Left renal pelvis (tissue), 4 donors: ENCODE results near the gene CHP1. TPM values are rescaled to one million over a fixed set of nuclear protein-coding genes. Genes with fewer than 3 reads are reported as not detected.
"Not testable (repeated sequence)": the region's sequence is repeated elsewhere in the genome, so short reads cannot be mapped to it uniquely, and the experiment has no call there.

Experiments
- DNase-seq, 4 donors: peaks; one replicate each; pipeline ENCODE4 v3.0.0-alpha.2; 2013; ENCODE audit warnings: low read depth in 4 of 4, low spot score in 3 of 4
- polyA plus RNA-seq, 4 donors: library from polyadenylated mRNA; unstranded; fragments of 120-200 nt; gene quantifications; one replicate each; pipeline ENCODE4 v1.2.1, GENCODE V29; 2013; ENCODE audit not compliant: insufficient read length in 4 of 4

The CHP1 gene
- polyA plus RNA-seq, 4 donors: 40.7 to 72.0 (median 61.7) TPM

DNA sequence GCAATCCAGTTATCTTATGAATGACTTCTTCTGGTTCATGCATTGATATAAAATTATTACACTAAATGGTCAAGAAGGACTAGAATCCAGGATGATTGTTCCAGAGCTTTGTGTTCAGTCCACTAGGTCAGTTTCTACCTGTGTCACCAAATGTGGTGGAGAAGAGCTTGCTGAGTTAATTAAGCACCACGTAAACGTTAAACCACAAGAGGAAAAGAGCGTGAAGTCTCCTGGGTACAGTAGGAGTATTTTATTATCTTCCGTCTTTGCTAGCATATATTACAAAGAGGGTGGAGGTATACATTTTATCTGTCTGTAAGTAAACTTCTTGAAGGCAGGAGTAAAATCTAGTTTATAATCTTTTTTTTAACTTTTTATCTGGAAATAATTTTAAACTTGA is 23.5 kb downstream of the CHP1 start:
- no peak for DNase-seq

DNA sequence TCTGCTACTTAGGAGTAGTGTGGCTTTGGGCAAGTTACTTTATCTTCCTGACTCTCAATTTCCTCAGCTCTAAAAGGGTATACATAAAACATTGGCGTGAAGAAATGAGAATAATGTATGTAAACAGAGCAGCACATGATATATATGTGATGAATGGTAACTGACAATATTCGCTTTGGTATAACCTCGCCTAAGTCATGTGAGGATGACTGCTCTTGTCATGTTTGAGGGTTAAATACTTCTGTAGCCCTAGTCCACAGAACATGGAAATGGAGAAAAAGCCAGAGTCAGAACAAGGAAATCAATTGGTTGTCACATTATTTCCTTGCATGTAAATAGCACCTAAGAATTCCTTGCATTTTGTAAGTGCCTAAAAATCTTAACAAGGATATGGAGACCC is 25.0 kb downstream of the CHP1 start:
- no peak for DNase-seq

DNA sequence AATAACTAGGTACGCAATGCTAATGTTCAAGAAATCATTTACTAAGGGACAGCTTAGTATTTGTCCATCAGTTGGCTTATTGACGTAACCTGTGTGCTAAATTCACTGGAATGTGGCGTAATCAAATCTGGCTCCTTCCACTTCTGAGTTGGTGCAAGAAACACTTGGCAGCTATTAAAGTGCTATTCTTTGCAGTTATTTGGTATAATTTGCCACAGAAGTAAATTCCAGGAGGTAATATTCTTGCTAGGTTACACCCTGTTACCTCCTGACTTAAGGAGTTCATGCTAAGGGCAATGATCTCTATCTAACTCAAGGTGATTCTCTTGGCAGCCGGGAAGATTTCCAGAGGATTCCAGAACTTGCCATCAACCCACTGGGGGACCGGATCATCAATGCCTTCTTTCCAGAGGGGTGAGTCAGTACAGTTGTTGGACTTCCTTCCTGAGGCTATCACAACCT is 25.5 kb downstream of the CHP1 start:
- no peak for DNase-seq

DNA sequence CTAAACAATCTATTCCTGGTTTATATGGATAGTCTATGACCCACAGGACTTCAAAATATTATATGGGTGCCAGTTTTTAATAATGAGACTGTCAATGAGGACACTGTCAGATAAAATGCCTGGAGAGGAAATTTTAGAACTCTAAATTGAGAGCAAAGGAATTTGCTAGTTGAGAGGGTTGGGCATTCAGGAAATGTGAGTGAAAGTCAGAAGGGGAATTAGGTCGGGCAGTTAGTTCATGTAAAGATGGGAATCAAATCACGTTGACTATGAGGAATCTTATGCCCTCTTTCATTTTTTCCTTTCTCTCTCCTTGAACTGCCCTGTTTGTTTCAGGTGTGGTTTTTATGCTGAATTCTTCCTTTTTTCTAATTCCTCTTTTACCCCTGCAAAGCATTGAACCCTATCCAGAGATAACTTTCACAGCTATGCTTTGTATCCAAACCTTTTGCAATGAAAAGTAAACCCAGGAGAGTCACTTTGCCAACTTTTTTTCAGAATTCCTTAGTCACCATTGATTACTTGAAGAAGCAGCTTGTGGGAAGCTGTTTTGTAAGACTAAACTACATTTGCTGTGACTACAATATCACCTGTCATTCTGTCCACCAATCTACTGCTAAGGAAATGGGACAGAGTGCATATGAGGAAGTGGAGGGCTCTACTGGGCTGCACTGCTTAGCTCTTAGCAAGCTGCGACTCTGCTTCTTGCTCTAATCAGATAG is 27.8 kb downstream of the CHP1 start:
- DNase-seq: no peak

DNA sequence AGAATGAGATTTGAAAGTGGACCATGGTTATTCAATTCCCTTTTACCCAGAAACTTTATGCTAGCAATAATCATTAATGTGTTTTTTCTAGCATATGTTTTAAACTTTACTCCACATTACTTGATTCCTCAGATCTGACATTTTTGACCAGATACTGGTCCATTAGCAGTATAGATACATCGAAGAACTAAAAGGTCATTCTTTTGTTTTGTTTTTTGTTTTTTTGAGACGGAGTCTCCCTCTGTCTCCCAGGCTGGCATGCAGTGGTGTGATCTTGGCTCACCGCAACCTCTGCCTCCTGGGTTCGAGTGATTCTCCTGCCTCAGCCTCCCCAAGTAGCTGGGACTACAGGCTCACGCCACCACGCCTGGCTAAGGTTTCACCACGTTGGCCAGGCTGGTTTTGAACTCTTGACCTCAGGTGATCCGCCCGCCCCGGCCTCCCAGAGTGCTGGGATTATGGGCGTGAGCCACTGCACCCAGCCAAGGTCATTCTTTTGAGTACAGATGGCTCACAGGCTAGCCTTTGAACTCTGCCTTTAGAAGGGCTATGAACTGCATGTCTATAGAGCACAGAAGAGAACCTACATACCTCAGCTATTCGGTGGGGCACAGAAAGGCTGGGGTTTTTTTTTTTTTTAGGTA is 28.6 kb downstream of the CHP1 start:
- no peak for DNase-seq

DNA sequence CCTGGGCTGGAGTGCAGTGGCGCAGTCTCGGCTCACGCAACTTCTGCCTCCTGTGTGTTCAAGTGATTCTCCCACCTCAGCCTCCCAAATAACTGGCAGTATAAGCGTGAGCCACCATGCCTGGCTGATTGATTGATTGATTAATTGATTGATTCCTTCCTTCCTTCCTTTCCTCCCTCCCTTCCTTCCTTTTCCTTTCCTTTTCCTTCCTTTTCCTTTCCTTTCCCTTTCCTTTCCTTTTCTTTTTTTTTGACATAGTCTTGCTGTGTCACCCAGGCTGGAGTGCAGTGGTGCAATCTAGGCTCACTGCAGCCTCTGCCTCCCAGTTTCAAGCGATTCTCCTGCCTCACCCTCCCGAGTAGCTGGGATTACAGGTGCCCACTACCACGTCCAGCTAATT is 29.9 kb downstream of the CHP1 start:
- not testable (repeated sequence) for DNase-seq

DNA sequence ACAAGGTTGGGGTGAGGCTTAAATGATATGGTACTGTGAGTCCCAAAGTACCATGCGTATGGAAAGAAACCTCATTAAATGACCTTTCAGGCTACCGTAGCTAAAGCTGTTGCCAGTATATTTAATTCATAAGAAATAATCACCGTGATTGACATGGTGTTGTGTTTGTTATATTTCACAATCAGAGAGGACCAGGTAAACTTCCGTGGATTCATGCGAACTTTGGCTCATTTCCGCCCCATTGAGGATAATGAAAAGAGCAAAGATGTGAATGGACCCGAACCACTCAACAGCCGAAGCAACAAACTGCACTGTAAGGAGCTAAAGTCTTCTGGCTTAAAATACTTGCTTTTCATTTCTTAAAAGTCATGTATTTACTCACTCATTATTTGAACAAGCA is 31.5 kb downstream of the CHP1 start:
- no peak for DNase-seq

DNA sequence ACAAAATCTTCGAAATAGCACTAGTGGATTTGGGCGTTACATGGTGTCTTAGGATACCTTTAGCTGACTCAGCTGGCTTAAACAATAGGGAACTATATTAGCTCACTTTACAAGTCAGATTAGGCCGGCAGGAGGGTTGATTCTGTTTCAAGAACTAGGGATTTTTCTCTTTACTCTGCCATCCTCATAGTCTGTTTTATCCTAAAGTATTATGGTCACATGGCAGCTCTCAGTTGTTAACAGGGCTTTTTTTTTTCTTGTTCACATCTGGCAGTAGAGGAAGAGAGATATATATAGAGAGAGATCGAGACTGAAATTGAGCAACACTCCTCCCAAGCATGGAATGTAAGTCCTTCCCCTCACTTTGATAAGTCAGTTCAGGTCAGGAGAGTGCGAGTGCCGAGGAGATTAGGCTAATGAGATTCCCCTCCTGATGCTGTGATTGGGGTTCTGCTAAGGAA is 32.9 kb downstream of the CHP1 start:
- DNase-seq: no peak

DNA sequence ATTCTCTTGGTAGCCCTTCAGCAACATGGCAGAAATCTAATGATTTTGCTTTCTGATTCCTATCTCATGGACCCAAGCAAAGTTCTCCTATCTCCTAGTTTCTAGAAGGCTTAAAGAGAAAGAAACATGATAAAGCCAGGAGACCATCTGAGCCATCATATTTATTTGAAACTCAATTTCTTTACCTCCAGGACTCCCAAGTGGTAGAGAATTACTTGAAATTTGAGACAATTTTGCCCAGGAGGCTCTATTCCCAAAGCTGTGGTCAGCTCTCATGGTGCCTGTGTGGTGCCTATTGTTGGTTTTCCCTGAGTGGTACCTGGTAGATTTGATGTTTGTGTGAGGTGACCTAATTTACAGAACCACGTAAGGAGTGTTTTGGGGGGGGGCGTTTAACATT is 38.8 kb downstream of the CHP1 start:
- no peak for DNase-seq

DNA sequence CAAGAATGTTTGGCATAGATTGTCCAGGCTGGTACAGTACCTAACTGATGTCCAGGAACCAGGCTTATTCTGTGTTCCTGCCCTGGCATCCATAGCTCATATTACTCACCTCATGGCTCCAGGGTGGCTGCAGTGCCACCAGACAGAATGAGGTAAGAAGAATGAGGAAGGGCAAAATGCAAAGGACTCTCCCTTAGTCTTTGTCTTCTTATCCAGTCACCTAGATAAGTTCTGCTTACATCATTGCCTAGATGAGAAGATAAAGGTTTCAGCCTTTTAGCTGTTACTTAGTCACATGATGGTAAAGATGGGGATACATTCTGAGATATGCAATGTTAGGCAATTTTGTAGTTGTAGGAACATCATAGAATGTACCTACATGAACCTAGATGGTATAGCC is 45.8 kb downstream of the CHP1 start:
- no peak for DNase-seq

DNA sequence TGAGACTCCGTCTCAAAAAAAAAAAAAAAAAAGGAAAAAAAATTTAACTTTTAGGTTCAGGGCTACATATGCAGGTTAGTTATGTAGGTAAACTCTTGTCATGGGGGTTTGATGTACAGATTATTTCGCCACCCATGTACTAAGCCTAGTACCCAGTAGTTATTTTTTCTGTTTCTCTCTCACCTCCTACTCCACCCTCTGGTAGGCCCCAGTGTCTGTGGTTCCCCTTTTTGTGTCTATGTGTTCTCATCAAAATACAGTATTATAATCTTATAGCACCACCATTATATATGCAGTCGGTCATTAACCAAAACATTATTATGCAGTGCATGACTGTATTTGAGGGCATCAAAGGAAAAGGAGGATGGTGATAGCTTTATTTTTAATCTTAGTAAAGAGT is 47.3 kb downstream of the CHP1 start:
- DNase-seq: no peak

DNA sequence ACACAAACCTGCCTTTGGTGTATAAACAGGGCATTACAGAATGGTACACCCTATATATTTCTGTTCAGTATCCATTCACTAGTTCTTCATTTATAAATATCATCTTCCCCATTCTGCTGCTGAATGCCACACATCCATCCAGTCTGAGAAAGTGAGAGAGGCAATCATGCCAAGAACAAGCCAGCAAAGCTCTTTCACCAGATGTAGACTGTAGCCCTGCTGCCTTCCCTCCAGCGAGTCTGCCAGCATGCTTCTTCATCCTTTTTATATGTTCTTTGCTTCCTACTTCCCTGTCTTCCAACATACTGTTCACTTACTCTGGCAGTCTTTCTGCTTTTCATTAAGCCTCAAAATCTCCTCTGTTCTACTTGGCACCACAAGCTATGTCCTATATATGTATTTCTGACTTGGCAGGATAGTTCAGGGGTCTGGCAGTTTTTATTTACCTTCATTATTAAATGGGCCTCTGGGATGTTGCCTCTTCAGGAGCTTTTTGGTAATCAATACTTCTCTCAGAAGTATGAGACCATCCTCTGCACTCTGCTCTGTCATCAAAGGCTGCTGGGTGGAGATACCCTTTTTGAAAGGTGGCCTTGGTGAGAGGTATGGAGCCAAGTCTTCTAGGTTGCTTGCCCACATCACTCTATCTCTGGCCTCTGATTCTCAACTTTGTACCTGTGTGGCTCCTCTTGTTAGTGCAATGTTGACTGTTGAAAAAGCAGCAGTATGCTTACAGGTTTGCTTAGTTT is 48.6 kb downstream of the CHP1 start:
- no peak for DNase-seq

DNA sequence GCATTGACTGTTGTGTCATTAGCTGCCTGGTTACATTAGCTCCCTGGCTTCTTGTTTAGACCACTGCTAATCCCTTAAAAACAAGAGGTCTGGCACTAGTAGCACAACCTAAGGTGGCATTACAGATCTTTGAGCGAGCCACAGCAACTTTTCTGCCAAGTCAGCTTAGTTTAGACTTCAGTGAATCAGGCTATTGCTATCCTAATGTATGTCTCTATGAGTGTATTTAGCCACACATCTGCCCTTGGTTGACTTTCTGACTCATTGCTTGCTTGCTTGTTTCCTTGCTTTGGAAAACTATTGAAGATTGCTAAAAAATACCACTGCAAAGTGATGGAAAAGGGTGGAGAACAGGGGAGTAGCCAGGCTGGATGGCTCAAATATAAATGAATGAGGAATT is 50.2 kb downstream of the CHP1 start:
- DNase-seq: no peak

DNA sequence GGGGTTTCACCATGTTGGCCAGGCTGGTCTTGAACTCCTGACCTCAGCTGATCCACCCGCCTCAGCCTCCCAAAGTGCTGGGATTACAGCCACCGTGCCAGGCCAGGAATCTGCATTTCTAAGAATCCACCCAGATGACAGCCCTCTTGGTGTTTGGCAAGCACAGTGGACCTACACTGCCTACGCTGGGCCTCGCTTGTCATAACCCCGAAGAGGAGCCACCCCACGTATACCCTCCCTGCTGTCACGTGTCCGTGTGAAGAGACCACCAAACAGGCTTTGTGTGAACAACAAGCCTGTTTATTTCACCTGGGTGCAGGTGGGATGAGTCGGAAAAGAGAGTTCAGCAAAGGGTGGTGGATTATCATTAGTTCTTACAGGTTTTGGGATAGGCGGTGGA is 51.4 kb downstream of the CHP1 start:
- DNase-seq: not testable (repeated sequence)

DNA sequence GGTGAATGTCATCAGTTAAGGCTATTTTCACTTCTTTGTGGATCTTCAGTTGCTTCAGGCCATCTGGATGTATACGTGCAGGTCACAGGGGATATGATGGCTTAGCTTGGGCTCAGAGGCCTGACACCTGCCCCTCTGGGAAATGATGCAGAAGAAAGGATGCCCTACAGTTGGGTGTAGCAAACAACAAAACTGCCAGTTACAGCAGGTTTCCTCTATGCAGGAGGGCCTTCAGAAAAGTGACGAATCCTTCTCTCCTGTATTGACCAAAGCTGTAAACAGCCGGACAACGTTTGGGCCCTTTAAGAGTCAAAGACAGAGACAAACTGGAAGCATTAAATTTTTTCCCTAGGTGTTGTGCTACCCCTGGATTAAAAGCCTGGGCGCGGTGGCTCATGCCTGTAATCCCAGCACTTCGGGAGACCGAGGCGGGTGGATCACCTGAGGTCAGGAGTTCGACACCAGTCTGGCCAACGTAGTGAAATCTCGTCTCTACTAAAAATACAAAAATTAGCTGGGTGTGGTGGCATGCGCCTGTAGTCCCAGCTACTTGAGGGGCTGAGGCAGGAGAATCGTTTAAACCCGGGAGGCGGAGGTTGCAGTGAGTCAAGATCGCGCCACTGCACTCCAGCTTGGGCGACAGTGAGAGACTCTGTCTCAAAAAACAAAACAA is 52.0 kb downstream of the CHP1 start:
- not testable (repeated sequence) for DNase-seq

DNA sequence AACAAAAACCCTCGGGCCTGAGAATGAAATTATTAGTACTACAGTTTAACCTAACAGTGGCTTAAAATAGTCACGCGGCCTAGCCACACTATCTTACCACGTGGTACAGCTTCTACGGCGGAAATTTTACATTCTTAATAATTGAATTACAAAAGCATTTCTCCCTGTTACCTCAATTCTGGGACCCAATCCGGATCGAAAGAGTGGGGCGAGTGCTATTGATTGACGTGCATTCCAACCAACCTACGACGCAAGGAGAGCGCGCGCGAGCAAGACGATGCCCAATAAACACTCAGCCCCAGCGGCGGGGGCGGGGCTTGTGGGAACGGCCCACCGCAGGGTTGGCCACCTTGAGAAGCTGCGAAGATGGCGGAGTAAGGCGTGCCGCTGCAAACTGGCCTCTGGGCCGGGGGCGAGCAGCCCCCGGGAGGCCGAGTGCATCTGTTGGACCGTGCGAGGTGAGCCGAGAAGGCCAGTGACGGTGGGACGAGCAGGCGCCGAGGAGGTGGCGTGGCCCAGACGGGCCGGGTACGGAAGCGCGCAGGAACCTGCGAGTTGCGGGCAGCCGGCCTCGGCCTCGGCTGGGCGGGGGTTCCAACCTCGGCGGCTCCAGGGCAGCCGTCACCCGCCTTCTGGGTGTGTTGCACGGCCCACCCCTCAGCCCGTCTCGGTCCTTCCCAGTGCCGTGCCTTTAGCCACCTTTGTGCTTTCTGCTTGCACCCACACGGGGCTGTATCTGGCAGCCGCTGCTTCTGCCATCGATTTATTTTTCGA is 52.8 kb downstream of the CHP1 start:
- peak; percentile 96 to 99 (median 98) for DNase-seq

DNA sequence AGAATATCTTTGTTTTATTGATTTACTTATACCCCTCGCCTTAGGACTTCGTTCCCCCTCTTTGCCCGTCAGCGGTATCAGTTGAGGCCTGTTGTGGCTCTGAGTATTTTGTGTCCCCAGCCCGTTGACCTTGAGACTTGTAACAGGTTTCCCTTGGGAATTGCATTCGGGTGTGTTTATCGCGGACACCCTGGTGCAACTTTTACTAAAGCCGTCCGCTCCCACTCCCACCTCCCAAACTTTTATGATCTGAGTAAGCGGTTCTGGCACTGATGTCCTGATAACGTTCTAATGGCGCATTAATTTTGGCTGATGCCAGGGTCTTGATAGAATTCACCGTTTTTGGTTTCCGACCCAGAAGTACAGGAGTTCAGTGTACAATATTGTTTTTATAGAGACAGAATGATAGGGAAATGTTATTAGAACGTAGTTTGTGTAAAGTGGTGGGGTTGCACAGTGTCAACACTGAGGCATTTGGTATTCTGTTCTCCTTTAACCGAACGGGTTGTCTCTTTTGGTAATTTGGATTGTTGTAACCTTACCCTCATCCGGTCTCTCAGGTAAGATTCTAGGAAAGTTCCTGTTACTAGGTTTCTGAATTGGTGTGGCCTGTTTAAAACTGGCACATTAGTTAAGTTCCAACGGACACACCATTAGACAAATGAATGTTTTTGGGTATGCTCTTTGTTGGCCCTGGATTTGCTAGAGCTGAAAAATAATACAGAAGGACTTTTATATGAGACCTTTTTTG is 53.5 kb downstream of the CHP1 start:
- peak; percentile 16 to 50 (median 24) for DNase-seq

DNA sequence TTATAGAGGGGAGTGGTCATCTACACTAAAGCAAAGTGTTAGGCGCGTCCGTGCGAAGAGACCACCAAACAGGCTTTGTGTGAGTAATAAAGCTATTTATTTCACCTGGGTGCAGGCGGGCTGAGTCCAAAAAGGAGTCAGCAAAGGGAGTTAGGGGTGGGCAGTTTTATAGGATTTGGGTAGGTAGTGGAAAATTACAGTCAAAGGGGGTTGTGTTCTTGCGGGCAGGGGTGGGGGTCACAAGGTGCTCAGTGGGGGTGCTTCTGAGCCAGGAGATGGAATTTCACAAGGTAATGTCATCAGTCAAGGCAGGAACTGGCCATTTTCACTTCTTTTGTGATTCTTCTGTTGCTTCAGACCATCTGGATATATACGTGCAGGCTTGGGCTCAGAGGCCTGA is 54.2 kb downstream of the CHP1 start:
- no peak for DNase-seq

DNA sequence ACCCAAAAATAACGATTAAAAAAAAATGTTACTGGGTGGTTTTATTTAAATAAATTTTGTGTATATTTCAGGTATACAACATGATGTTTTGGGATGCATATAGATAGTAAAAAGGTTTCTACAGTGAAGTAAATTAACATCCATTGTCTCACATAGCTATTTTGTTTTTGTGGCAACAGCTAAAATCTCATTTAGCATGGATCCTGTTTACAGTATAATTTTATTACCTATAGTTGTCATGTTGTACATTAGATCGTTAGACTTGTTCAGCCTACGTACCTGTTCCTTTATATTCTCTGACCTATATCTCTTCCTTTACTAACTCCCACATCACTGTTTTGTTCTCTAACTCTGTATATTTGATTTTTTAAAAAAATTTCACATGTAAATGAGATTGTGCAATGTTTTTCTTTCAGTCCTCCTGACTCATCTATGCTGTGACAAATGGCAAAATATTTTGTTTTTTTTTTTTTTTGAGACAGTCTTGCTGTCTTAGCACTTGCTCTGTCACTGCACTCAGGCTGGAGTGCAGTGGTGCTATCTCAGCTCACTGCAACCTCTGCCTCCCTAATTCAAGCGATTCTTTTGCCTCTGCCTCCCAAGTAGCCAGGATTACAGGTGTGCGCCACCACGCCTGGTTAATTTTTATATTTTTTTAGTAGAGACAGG is 55.7 kb downstream of the CHP1 start:
- no peak for DNase-seq
